ENCODE results near the gene PFKFB3.

Gene PFKFB3

DNA sequence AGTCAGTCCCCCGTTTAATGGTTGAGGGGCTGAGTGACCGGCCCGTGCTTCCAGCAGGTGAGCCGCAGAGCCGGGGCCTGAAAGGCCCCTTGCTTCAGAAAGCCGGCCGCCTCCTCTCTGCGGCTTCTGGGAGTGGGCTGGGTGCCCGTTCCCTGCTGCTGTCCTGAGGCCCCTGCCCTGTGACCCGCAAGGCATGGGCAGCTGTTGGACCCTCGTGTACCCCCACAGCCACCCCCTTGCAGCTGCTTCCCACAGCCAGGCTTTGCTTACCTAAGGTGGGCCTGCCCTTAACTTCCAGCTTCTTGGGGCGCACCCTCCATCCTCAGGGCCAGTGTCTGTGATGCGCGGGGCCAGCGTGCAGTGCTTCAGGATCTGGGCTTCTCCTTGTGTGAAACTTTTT lies 26.6 kb downstream of the PFKFB3 start:
- DNase-seq = no peak
- Histone ChIP-seq H3K4me2 (ENCODE audit: low read depth, low read length) (no peak overlapping the region), H3K4me3 (ENCODE audit: low read length) (no peak overlapping the region), H3K79me2 (ENCODE audit: low read length) (no peaks in the 10 kb centered on the region), H3K36me3 (replicated peaks; ENCODE audit: insufficient read depth, low read length) (no peaks in the 10 kb centered on the region), H4K20me1 (ENCODE audit: insufficient read depth, low read length) (no peaks in the 10 kb centered on the region), H3K9me3 (replicated peaks; ENCODE audit: insufficient read depth, low read length) (no peaks in the 10 kb centered on the region), H3F3A (ENCODE audit: insufficient read depth, low read length) (no peaks in the 10 kb centered on the region), H3K9me2 (replicated peaks; ENCODE audit: insufficient read depth, low read length) (no peaks in the 10 kb centered on the region), H3K4me1 (ENCODE audit: low read length) (no peaks in the 10 kb centered on the region), H2AFZ (ENCODE audit: low read length) (no peak overlapping the region), H3K27me3 (replicated peaks; ENCODE audit: insufficient read depth, low read length) (no peaks in the 10 kb centered on the region), H3K27ac (ENCODE audit: low read length) (no peak overlapping the region), H3K9ac (ENCODE audit: low read length) (no peak overlapping the region)
- TF ChIP-seq EZH2phosphoT487 (IDR thresholded peaks at IDR 0.05; ENCODE audit: low read length) = no peak
- TF ChIP-seq EZH2 (optimal IDR thresholded peaks at IDR 0.05; ENCODE audit: low read depth, low read length) = no peak
- TF ChIP-seq, protein P1, sequence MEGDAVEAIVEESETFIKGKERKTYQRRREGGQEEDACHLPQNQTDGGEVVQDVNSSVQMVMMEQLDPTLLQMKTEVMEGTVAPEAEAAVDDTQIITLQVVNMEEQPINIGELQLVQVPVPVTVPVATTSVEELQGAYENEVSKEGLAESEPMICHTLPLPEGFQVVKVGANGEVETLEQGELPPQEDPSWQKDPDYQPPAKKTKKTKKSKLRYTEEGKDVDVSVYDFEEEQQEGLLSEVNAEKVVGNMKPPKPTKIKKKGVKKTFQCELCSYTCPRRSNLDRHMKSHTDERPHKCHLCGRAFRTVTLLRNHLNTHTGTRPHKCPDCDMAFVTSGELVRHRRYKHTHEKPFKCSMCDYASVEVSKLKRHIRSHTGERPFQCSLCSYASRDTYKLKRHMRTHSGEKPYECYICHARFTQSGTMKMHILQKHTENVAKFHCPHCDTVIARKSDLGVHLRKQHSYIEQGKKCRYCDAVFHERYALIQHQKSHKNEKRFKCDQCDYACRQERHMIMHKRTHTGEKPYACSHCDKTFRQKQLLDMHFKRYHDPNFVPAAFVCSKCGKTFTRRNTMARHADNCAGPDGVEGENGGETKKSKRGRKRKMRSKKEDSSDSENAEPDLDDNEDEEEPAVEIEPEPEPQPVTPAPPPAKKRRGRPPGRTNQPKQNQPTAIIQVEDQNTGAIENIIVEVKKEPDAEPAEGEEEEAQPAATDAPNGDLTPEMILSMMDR (IDR thresholded peaks at IDR 0.05; ENCODE audit: low read length) = no peak

DNA sequence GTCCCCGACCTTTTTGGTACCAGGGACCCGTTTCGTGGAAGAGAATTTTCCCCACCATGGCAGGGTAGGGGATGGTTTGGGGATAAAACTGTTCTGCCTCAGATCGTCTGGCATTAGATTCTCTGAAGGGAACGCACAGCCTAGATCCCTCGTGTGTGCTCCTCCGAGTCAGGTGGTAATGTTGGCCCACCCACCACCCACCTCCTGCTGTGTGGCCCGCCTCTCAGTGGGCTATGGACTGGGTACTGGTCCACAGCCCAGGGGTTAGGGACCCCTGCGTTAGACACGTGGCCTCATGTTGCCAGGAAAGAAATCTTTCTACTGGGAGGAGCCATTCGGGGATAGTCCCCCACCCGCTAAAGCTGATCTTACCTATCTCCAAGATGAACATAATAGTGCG lies 27.0 kb downstream of the PFKFB3 start:
- H3K4me3 ChIP-seq (ENCODE audit: low read length) = no peak overlapping the region
- no peaks in the 10 kb centered on the region for H3K4me1 ChIP-seq (ENCODE audit: low read length)
- no peak overlapping the region for H3K9ac ChIP-seq (ENCODE audit: low read length)
- no peaks in the 10 kb centered on the region for H3K36me3 ChIP-seq (replicated peaks; ENCODE audit: insufficient read depth, low read length)
- no peak for DNase-seq
- H3K79me2 ChIP-seq (ENCODE audit: low read length) = no peaks in the 10 kb centered on the region
- H3K27me3 ChIP-seq (replicated peaks; ENCODE audit: insufficient read depth, low read length) = no peaks in the 10 kb centered on the region
- H3K4me2 ChIP-seq (ENCODE audit: low read depth, low read length) = no peak overlapping the region
- TF ChIP-seq EZH2 (optimal IDR thresholded peaks at IDR 0.05; ENCODE audit: low read depth, low read length) (no peak), EZH2phosphoT487 (IDR thresholded peaks at IDR 0.05; ENCODE audit: low read length) (no peak)
- TF ChIP-seq, protein P1 (IDR thresholded peaks at IDR 0.05; ENCODE audit: low read length) = no peak
- no peaks in the 10 kb centered on the region for H3K9me2 ChIP-seq (replicated peaks; ENCODE audit: insufficient read depth, low read length)
- no peak overlapping the region for H2AFZ ChIP-seq (ENCODE audit: low read length)
- no peaks in the 10 kb centered on the region for H3K9me3 ChIP-seq (replicated peaks; ENCODE audit: insufficient read depth, low read length)
- no peaks in the 10 kb centered on the region for H4K20me1 ChIP-seq (ENCODE audit: insufficient read depth, low read length)
- no peak overlapping the region for H3K27ac ChIP-seq (ENCODE audit: low read length)
- H3F3A ChIP-seq (ENCODE audit: insufficient read depth, low read length) = no peaks in the 10 kb centered on the region

DNA sequence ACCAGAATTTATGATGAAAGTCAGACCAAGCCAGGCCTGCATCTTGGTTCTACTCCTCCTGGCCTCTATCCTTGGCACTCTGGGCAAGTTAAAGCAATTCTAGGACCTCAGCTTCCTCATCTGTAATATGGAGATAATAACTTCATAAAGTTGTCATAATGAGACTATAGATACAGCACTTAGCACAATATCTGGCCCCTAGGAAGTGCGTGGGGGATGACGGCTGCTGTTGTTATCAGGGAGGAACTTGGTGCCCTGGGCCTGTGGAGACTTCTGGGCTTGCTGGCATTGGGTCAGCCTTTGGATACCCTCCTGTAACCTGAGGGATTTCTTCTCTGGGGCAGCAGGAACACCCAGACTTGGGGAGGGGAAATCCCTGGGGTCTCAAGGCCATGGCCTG lies 27.6 kb downstream of the PFKFB3 start:
- H3K36me3 ChIP-seq (replicated peaks; ENCODE audit: insufficient read depth, low read length) = no peaks in the 10 kb centered on the region
- H2AFZ ChIP-seq (ENCODE audit: low read length) = no peak overlapping the region
- H3F3A ChIP-seq (ENCODE audit: insufficient read depth, low read length) = no peaks in the 10 kb centered on the region
- H3K9me3 ChIP-seq (replicated peaks; ENCODE audit: insufficient read depth, low read length) = no peaks in the 10 kb centered on the region
- no peak overlapping the region for H3K9ac ChIP-seq (ENCODE audit: low read length)
- no peak for DNase-seq
- H3K4me3 ChIP-seq (ENCODE audit: low read length) = no peak overlapping the region
- no peaks in the 10 kb centered on the region for H3K79me2 ChIP-seq (ENCODE audit: low read length)
- H3K4me1 ChIP-seq (ENCODE audit: low read length) = no peaks in the 10 kb centered on the region
- H3K27ac ChIP-seq (ENCODE audit: low read length) = no peak overlapping the region
- TF ChIP-seq, protein P1 (IDR thresholded peaks at IDR 0.05; ENCODE audit: low read length) = no peak
- TF ChIP-seq EZH2 (optimal IDR thresholded peaks at IDR 0.05; ENCODE audit: low read depth, low read length) = no peak
- no peak for TF ChIP-seq EZH2phosphoT487 (IDR thresholded peaks at IDR 0.05; ENCODE audit: low read length)
- no peaks in the 10 kb centered on the region for H3K27me3 ChIP-seq (replicated peaks; ENCODE audit: insufficient read depth, low read length)
- H3K4me2 ChIP-seq (ENCODE audit: low read depth, low read length) = no peak overlapping the region
- no peaks in the 10 kb centered on the region for H3K9me2 ChIP-seq (replicated peaks; ENCODE audit: insufficient read depth, low read length)
- no peaks in the 10 kb centered on the region for H4K20me1 ChIP-seq (ENCODE audit: insufficient read depth, low read length)
